ENCODE data around the gene CFAP74. TPM values are rescaled to one million over a fixed set of nuclear protein-coding genes. Genes with fewer than 3 reads are reported as not detected.

Gene CFAP74
- total and polyA plus RNA-seq, 2 of the 13 experiments (the other 11 are each of a cell fraction or from before 2014, with no cell fraction given): 0.27 to 0.62 TPM

GRCh38 chr1:2049225-2049717, 45.7 kb upstream of the CFAP74 start (continued):
- TF ChIP-seq STAG1 (CRISPR knock-in tag; IDR thresholded peaks at IDR 0.05): peak; percentile 65
- 0 out of 2 replicates have a peak, but pooled peaks have one; percentile 6 for TF ChIP-seq IRX3 (CRISPR knock-in tag; IDR thresholded peaks at IDR 0.05; ENCODE audit: borderline replicate concordance, low read depth)
- TF ChIP-seq HIVEP1 (CRISPR knock-in tag; IDR thresholded peaks at IDR 0.05): no peak
- TF ChIP-seq ZNF501 (CRISPR knock-in tag; IDR thresholded peaks at IDR 0.05): peak; percentile 74; the same call in 1 of the 2 replicates
- TF ChIP-seq ZNF644 (CRISPR knock-in tag; IDR thresholded peaks at IDR 0.05; ENCODE audit: low read depth): no peak
- peak; percentile 83; the same call in 1 of the 2 replicates for TF ChIP-seq ZNF616 (CRISPR knock-in tag; IDR thresholded peaks at IDR 0.05; ENCODE audit: low read depth)
- peak; percentile 84; the same call in 1 of the 2 replicates for TF ChIP-seq ZNF569 (CRISPR knock-in tag; IDR thresholded peaks at IDR 0.05; ENCODE audit: borderline replicate concordance)
- TF ChIP-seq KLF6 (CRISPR knock-in tag; IDR thresholded peaks at IDR 0.05): peak; percentile 76; the same call in 1 of the 2 replicates
- peak; percentile 6; the same call in 1 of the 2 replicates for TF ChIP-seq ZHX1 (CRISPR knock-in tag; IDR thresholded peaks at IDR 0.05; ENCODE audit: low read depth)
- TF ChIP-seq SIX1 (CRISPR knock-in tag; IDR thresholded peaks at IDR 0.05; ENCODE audit: borderline replicate concordance): no peak
- peak; percentile 26; the same call in 1 of the 2 replicates for TF ChIP-seq TFAP4 (IDR thresholded peaks at IDR 0.05; ENCODE audit: borderline replicate concordance, low read depth)
- peak; percentile 24; the same call in 1 of the 2 replicates for TF ChIP-seq SP5 (CRISPR knock-in tag; IDR thresholded peaks at IDR 0.05; ENCODE audit: borderline replicate concordance, low read depth)
- TF ChIP-seq SAP130 (CRISPR knock-in tag; IDR thresholded peaks at IDR 0.05; ENCODE audit: low read depth): peak; percentile 59
- peak in 1 of 2 experiments; percentile 84; a peak in 3 of 4 replicates for TF ChIP-seq KLF16 (CRISPR knock-in tag; IDR thresholded peaks at IDR 0.05)
- no peak for TF ChIP-seq ZNF556 (CRISPR knock-in tag; IDR thresholded peaks at IDR 0.05; ENCODE audit: borderline replicate concordance)
- peak; percentile 52; the same call in 1 of the 2 replicates for TF ChIP-seq ZNF350 (CRISPR knock-in tag; IDR thresholded peaks at IDR 0.05; ENCODE audit: borderline replicate concordance, low read depth)
- TF ChIP-seq ZNF546 (CRISPR knock-in tag; conservative IDR thresholded peaks at IDR 0.05): peak; percentile 88
- TF ChIP-seq MATR3 (CRISPR knock-in tag; IDR thresholded peaks at IDR 0.05): no peak
- peak; percentile 40; the same call in 1 of the 2 replicates for TF ChIP-seq ZNF142 (CRISPR knock-in tag; IDR thresholded peaks at IDR 0.05)
- no peak for TF ChIP-seq HMG20A (CRISPR knock-in tag; IDR thresholded peaks at IDR 0.05; ENCODE audit: borderline replicate concordance)

All from HepG2 (cell line).